Immature natural killer cell (primary cell): Measurements from ENCODE around the gene TACR1. TPM values are rescaled to one million over a fixed set of nuclear protein-coding genes. Genes with fewer than 3 reads are reported as not detected.
"Not testable (repeated sequence)": the region's sequence is repeated elsewhere in the genome, so short reads cannot be mapped to it uniquely, and the experiment has no call there.

Experiments used
- DNase-seq, 3 donors: peaks; one replicate each; pipeline ENCODE4 v3.0.0; 2022; ENCODE audit warnings: mixed read lengths in 1 of 3
- H3K27ac Mint-ChIP-seq, 6 donors: one replicate each; pipeline ENCODE4 v1.8.0; 2020; ENCODE audit warnings: mixed read lengths in 6 of 6, mild to moderate bottlenecking in 5 of 6, inconsistent platforms in 4 of 6, moderate library complexity in 3 of 6
- H3K27me3 Mint-ChIP-seq, 3 donors: one replicate each; pipeline ENCODE4 v1.8.0; 2020 to 2021; ENCODE audit warnings: low read depth in 3 of 3, mild to moderate bottlenecking in 3 of 3, mixed read lengths in 3 of 3, moderate library complexity in 3 of 3, inconsistent platforms in 1 of 3
- H3K36me3 Mint-ChIP-seq, 3 donors: one replicate each; pipeline ENCODE4 v1.8.0; 2020; ENCODE audit warnings: mixed read lengths in 3 of 3, inconsistent platforms in 2 of 3, mild to moderate bottlenecking in 2 of 3
- H3K4me1 Mint-ChIP-seq, 2 donors: one replicate each; pipeline ENCODE4 v1.8.0; 2020; ENCODE audit warnings: inconsistent platforms in 2 of 2, mild to moderate bottlenecking in 2 of 2, mixed read lengths in 2 of 2, moderate library complexity in 1 of 2
- H3K4me3 Mint-ChIP-seq, 5 donors: one replicate each; pipeline ENCODE4 v1.8.0; 2020; ENCODE audit warnings: mild to moderate bottlenecking in 5 of 5, mixed read lengths in 5 of 5, inconsistent platforms in 3 of 5, moderate library complexity in 3 of 5
- H3K9me3 Mint-ChIP-seq, 6 donors: one replicate each; pipeline ENCODE4 v1.8.0; 2020; ENCODE audit warnings: mild to moderate bottlenecking in 6 of 6, mixed read lengths in 6 of 6, inconsistent platforms in 4 of 6, moderate library complexity in 3 of 6
- polyA plus RNA-seq, 3 donors: library from polyadenylated mRNA; unstranded; fragments of 300-500 nt; fragmentation: Illumina TruSeq; gene quantifications; one replicate each; pipeline ENCODE4 v1.2.3, GENCODE V29; 2021

TACR1 gene
- polyA plus RNA-seq, 3 donors from 2014 or later, result 0.16 TPM; not detected in 2

GRCh38 chr2:75152243-75152642 lies 47.1 kb downstream of the TACR1 start:
- H3K4me3 Mint-ChIP-seq, H3K36me3 Mint-ChIP-seq, DNase-seq, H3K4me1 Mint-ChIP-seq, H3K27ac Mint-ChIP-seq, H3K27me3 Mint-ChIP-seq: not testable (repeated sequence)
- H3K9me3 Mint-ChIP-seq, result peaks cover 0 to 15% (median 7%) of the 10 kb centered on the region in 6 donors

DNA sequence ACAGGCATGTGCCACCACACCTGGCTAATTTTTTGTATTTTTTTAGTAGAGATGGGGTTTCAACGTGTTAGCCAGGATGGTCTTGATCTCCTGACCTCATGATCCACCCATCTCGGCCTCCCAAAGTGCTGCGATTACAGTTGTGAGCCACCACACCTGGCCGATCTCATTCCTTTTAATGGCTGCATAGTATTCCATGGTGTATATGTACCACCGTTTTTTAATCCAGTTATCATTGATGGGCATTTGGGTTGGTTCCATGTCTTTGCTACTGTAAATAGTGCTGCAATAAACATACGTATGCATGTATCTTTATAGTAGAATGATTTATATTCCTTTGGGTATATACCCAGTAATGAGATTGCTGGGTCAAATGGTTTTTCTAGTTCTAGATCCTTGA lies 51.4 kb downstream of the TACR1 start:
- not testable (repeated sequence) for DNase-seq, H3K36me3 Mint-ChIP-seq, H3K4me1 Mint-ChIP-seq, H3K4me3 Mint-ChIP-seq, H3K27me3 Mint-ChIP-seq, H3K27ac Mint-ChIP-seq
- peaks cover 0 to 15% (median 7%) of the 10 kb centered on the region in 6 donors for H3K9me3 Mint-ChIP-seq

- Mint-ChIP-seq H3K9me3 (peaks cover 0 to 15% (median 7%) of the 10 kb centered on the region in 6 donors), H3K27ac (no peak overlapping the region), H3K36me3 (peaks cover 0 to 3% (median 0%) of the 10 kb centered on the region in 3 donors), H3K4me3 (no peak overlapping the region), H3K4me1 (no peaks in the 10 kb centered on the region), H3K27me3 (peaks cover 0 to 7% (median 2%) of the 10 kb centered on the region in 3 donors)
- DNase-seq, result no peak
Measured at GRCh38 chr2:75146606-75147332, 52.6 kb downstream of the TACR1 start.

DNA sequence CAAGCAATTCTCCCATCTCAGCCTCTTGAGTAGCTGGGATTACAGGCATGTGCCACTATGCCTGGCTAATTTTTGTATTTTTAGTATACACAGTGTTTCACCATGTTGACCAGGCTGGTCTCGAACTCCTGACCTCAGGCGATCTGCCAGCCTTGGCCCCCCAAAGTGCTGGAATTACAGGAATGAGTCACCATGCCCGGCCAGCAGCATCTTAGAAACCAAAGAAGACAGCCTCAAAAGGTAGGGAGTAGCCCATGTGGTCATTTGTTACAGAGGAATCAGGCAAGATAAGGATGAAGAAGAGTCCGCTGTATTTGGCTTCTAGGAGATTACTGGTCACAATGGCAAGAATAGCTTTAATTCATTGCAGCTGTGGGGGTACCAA lies 53.1 kb downstream of the TACR1 start:
- not testable (repeated sequence) for DNase-seq, H3K27me3 Mint-ChIP-seq, H3K4me3 Mint-ChIP-seq

GRCh38 chr2:75142081-75142480 lies 57.2 kb downstream of the TACR1 start:
- Mint-ChIP-seq H3K9me3 (no peaks in the 10 kb centered on the region), H3K36me3 (no peaks in the 10 kb centered on the region), H3K27ac (no peak overlapping the region), H3K4me1 (no peaks in the 10 kb centered on the region), H3K4me3 (no peak overlapping the region), H3K27me3 (peaks cover 0 to 7% (median 2%) of the 10 kb centered on the region in 3 donors)
- no peak for DNase-seq

More for the DNA sequence above, 53.1 kb downstream of the TACR1 start:
- not testable (repeated sequence) for H3K4me1 Mint-ChIP-seq, H3K36me3 Mint-ChIP-seq, H3K27ac Mint-ChIP-seq
- peaks cover 0 to 15% (median 7%) of the 10 kb centered on the region in 6 donors for H3K9me3 Mint-ChIP-seq

DNA sequence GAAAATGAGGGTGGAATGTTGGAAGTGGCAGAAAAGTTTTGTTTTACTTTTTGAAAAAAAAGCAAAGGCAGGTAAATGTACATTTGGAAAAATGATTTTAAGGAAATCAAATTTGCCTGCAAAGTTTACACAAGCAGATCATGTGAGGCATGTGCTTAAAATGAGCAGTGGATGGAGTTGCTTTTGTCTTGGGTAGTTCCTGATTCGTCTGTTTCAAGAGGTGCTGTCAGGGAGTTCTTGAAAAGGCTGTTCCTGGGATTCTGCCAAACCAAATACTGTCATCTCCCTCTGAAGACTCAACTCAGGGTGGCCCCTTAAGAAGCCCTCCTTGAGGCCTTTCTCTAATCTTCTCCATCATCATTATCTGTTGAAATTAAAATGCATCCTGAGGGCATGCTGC lies 59.0 kb downstream of the TACR1 start:
- no peaks in the 10 kb centered on the region for H3K4me1 Mint-ChIP-seq
- no peak overlapping the region for H3K4me3 Mint-ChIP-seq
- no peak for DNase-seq
- H3K36me3 Mint-ChIP-seq, result no peaks in the 10 kb centered on the region
- H3K27me3 Mint-ChIP-seq, result peaks cover 0 to 7% (median 2%) of the 10 kb centered on the region in 3 donors
- H3K27ac Mint-ChIP-seq, result no peak overlapping the region
- no peaks in the 10 kb centered on the region for H3K9me3 Mint-ChIP-seq

DNA sequence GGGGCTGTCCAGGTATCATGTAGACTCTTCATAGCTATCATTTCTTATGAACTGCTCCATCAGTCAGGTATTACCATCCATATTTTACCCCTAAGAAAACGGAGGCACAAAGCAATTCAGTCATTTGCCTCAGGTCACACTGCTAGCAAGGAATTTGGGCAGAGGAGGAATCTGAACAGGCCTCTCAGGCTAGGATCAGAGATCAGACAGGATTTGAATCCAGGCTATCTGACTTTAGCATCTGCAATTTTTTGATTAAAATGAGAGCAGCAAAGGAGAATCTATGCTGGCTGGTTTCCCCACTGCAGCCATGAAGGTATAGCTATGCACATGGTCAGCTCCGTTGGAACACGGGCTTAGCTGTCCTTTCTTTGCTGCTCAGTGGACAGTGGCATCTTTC lies 60.1 kb downstream of the TACR1 start:
- Mint-ChIP-seq H3K4me1 (no peaks in the 10 kb centered on the region), H3K27ac (no peak overlapping the region), H3K27me3 (peaks cover 0 to 7% (median 2%) of the 10 kb centered on the region in 3 donors), H3K9me3 (no peaks in the 10 kb centered on the region), H3K4me3 (no peak overlapping the region), H3K36me3 (no peaks in the 10 kb centered on the region)
- no peak for DNase-seq

DNA sequence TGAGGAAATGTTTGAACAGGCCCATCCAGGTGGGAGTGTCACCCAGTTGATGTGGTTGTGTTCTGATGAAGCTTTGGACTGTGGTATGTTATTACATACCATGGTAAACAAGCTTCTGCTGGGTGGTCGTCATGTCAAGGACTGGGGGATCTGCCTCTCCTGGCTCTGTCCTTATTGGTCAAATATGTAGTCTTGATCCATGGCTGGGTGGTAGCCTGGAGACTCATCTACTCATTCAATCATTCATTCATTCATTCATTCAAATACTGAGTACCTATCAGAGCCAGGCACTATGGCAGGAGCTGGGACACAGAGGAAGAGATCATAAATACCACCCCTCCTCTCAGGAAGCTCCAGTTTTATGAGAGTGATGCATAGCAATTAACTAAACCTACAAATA lies 60.8 kb downstream of the TACR1 start:
- no peak overlapping the region for H3K4me3 Mint-ChIP-seq
- H3K27ac Mint-ChIP-seq, result no peak overlapping the region
- no peaks in the 10 kb centered on the region for H3K36me3 Mint-ChIP-seq
- H3K27me3 Mint-ChIP-seq, result peaks cover 0 to 7% (median 2%) of the 10 kb centered on the region in 3 donors
- no peaks in the 10 kb centered on the region for H3K9me3 Mint-ChIP-seq
- no peak for DNase-seq
- H3K4me1 Mint-ChIP-seq, result no peaks in the 10 kb centered on the region

- no peaks in the 10 kb centered on the region for H3K9me3 Mint-ChIP-seq
- peaks cover 0 to 2% (median 0%) of the 10 kb centered on the region in 3 donors for H3K27me3 Mint-ChIP-seq
- no peak for DNase-seq
- no peaks in the 10 kb centered on the region for H3K4me1 Mint-ChIP-seq
- H3K36me3 Mint-ChIP-seq, result no peaks in the 10 kb centered on the region
- no peak overlapping the region for H3K27ac Mint-ChIP-seq
- no peak overlapping the region for H3K4me3 Mint-ChIP-seq
Measured at GRCh38 chr2:75135776-75136400, 63.4 kb downstream of the TACR1 start.

DNA sequence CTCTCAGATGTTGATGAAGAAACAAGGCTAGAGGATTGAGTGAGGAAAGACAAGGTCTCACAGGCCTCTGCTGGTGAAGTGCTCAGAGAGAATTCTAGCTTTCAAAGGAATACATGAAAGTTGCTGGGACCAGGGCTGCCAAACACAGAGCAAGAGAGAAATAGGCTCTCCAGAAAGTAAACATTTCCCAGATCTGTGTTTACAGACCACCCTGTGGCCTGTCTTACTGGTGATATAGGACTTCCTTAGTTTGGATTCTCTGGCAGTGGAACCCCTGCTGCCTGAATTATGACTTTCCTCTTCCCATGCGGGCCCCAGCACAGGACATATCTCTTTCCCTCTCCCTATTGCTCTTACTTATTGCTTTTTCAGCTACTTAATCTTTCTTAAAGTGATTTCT lies 64.5 kb downstream of the TACR1 start:
- H3K27ac Mint-ChIP-seq, result no peak overlapping the region
- H3K4me1 Mint-ChIP-seq, result no peaks in the 10 kb centered on the region
- no peak overlapping the region for H3K4me3 Mint-ChIP-seq
- H3K27me3 Mint-ChIP-seq, result peaks cover 0 to 2% (median 0%) of the 10 kb centered on the region in 3 donors
- no peak for DNase-seq
- H3K36me3 Mint-ChIP-seq, result no peaks in the 10 kb centered on the region
- H3K9me3 Mint-ChIP-seq, result no peaks in the 10 kb centered on the region

GRCh38 chr2:75133621-75134570 lies 65.4 kb downstream of the TACR1 start:
- H3K4me1 Mint-ChIP-seq, result no peaks in the 10 kb centered on the region
- H3K4me3 Mint-ChIP-seq, result no peak overlapping the region
- DNase-seq, result no peak
- H3K9me3 Mint-ChIP-seq, result no peaks in the 10 kb centered on the region
- no peaks in the 10 kb centered on the region for H3K36me3 Mint-ChIP-seq
- H3K27ac Mint-ChIP-seq, result no peak overlapping the region
- H3K27me3 Mint-ChIP-seq, result peaks cover 0 to 2% (median 0%) of the 10 kb centered on the region in 3 donors

DNA sequence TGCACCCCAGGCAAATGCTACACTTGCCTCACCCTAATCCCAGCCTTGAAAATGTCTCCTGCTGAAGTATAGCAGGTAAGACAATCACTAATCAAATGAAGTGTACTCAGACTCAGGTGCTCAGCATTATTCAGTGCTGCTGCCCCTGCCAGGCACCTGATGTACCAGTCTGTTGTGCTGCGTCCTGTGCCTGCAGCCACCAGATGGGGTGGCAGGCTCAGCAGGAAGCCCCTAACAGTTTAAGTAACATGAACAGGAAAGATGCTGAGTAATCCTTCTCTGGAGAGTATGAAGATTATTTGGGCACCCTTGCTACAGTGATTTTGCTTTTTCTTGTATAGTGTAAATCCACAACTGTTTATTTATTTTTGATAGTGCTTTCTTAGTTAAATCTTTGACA lies 69.1 kb downstream of the TACR1 start:
- no peak overlapping the region for H3K27ac Mint-ChIP-seq
- no peaks in the 10 kb centered on the region for H3K36me3 Mint-ChIP-seq
- no peak for DNase-seq
- H3K27me3 Mint-ChIP-seq, result peaks cover 0 to 3% (median 0%) of the 10 kb centered on the region in 3 donors
- H3K4me3 Mint-ChIP-seq, result no peak overlapping the region
- no peaks in the 10 kb centered on the region for H3K4me1 Mint-ChIP-seq
- peaks cover 0 to 3% (median 1%) of the 10 kb centered on the region in 6 donors for H3K9me3 Mint-ChIP-seq

- Mint-ChIP-seq H3K27ac (no peak overlapping the region), H3K4me1 (no peaks in the 10 kb centered on the region), H3K36me3 (no peaks in the 10 kb centered on the region), H3K9me3 (peaks cover 0 to 3% (median 1%) of the 10 kb centered on the region in 6 donors), H3K27me3 (peaks cover 0 to 5% (median 2%) of the 10 kb centered on the region in 3 donors), H3K4me3 (no peak overlapping the region)
- no peak for DNase-seq
Measured at GRCh38 chr2:75123876-75124275, 75.4 kb downstream of the TACR1 start.
